Measurements from ENCODE around the gene ABCG4. TPM values are rescaled to one million over a fixed set of nuclear protein-coding genes. Genes with fewer than 3 reads are reported as not detected.
"Not testable (repeated sequence)": the region's sequence is repeated elsewhere in the genome, so short reads cannot be mapped to it uniquely, and the experiment has no call there.

The ABCG4 gene
- total RNA-seq, 6 donors from 2014 or later, result 0.06 to 0.78 TPM; not detected in 4

GRCh38 chr11:119160151-119160550 is 11.3 kb downstream of the ABCG4 start:
- H3K9me3 ChIP-seq, result no peaks in the 10 kb centered on the region
- ATAC-seq (ENCODE audit: low FRiP score in 2 of 2) (no peak), DNase-seq (no peak)
- no peak overlapping the region for H3K27ac ChIP-seq
- H3K36me3 ChIP-seq, result no peaks in the 10 kb centered on the region
- H3K4me1 ChIP-seq, result no peaks in the 10 kb centered on the region
- no peak overlapping the region for H3K4me3 ChIP-seq
- H3K27me3 ChIP-seq, result no peaks in the 10 kb centered on the region
- WGBS, 2 donors, result 91% methylated on average over 8 to 9 of the region's 9 CpGs
- TF ChIP-seq POLR2A (IDR thresholded peaks at IDR 0.05) (no peak), EP300 (IDR thresholded peaks at IDR 0.05) (no peak), CTCF (IDR thresholded peaks at IDR 0.05) (no peak), POLR2AphosphoS5 (IDR thresholded peaks at IDR 0.05) (no peak)

- WGBS, 2 donors, result 76 to 85% methylated on average over 6 to 8 of the region's 8 CpGs
- Histone ChIP-seq H3K27ac (no peak overlapping the region), H3K27me3 (no peaks in the 10 kb centered on the region), H3K4me3 (no peak overlapping the region), H3K4me1 (no peaks in the 10 kb centered on the region), H3K9me3 (no peaks in the 10 kb centered on the region), H3K36me3 (no peaks in the 10 kb centered on the region)
- ATAC-seq (ENCODE audit: low FRiP score in 2 of 2) (no peak), DNase-seq (no peak)
- TF ChIP-seq POLR2A (IDR thresholded peaks at IDR 0.05), result no peak
- TF ChIP-seq POLR2AphosphoS5 (IDR thresholded peaks at IDR 0.05), result no peak
- TF ChIP-seq EP300 (IDR thresholded peaks at IDR 0.05), result no peak
- no peak for TF ChIP-seq CTCF (IDR thresholded peaks at IDR 0.05)
Measured at GRCh38 chr11:119161871-119162270, 13.0 kb downstream of the ABCG4 start.

GRCh38 chr11:119166368-119167076 is 17.7 kb downstream of the ABCG4 start:
- Histone ChIP-seq H3K9me3 (no peaks in the 10 kb centered on the region), H3K36me3 (no peaks in the 10 kb centered on the region), H3K27ac (no peak overlapping the region), H3K4me1 (peaks cover 0 to 8% (median 6%) of the 10 kb centered on the region in 4 donors), H3K27me3 (no peaks in the 10 kb centered on the region), H3K4me3 (no peak overlapping the region)
- ATAC-seq (ENCODE audit: low FRiP score in 2 of 2) (no peak), DNase-seq (no peak)
- WGBS, 2 donors, result 85 to 94% methylated on average over 8 of the region's 8 CpGs
- TF ChIP-seq POLR2AphosphoS5 (IDR thresholded peaks at IDR 0.05) (no peak), POLR2A (IDR thresholded peaks at IDR 0.05) (no peak), CTCF (IDR thresholded peaks at IDR 0.05) (no peak), EP300 (IDR thresholded peaks at IDR 0.05) (no peak)

- H3K36me3 ChIP-seq; H3K9me3 ChIP-seq; DNase-seq; H3K4me3 ChIP-seq; H3K4me1 ChIP-seq; H3K27ac ChIP-seq; H3K27me3 ChIP-seq; ATAC-seq (ENCODE audit: low FRiP score in 2 of 2): not testable (repeated sequence)
- WGBS, 2 donors, result 91 to 93% methylated on average over 10 of the region's 10 CpGs
Measured at GRCh38 chr11:119167077-119167458, 18.2 kb downstream of the ABCG4 start.

- DNase-seq, result no peak
- Histone ChIP-seq H3K36me3 (no peaks in the 10 kb centered on the region), H3K4me3 (no peak overlapping the region), H3K4me1 (peaks cover 0 to 8% (median 6%) of the 10 kb centered on the region in 4 donors), H3K27ac (peak overlapping the region in 1 of 4 donors; percentile 98), H3K27me3 (no peaks in the 10 kb centered on the region), H3K9me3 (no peaks in the 10 kb centered on the region)
- no peak for TF ChIP-seq EP300 (IDR thresholded peaks at IDR 0.05)
- no peak for TF ChIP-seq POLR2A (IDR thresholded peaks at IDR 0.05)
- no peak for TF ChIP-seq POLR2AphosphoS5 (IDR thresholded peaks at IDR 0.05)
- TF ChIP-seq CTCF (IDR thresholded peaks at IDR 0.05), result no peak
- no peak for ATAC-seq (ENCODE audit: low FRiP score in 2 of 2)
- 44 to 60% methylated on average over 6 of the region's 6 CpGs for WGBS, 2 donors
Measured at GRCh38 chr11:119167933-119168332, 19.1 kb downstream of the ABCG4 start.
